AG04450 (cell line): ENCODE results near the gene TMEM63C. TPM values are rescaled to one million over a fixed set of nuclear protein-coding genes. Genes with fewer than 3 reads are reported as not detected.

Experiments used
- CTCF ChIA-PET: fragments of 300-600, 350-600 bp; formaldehyde crosslinking; extraction: SDS; loops from one replicate; lab custom pipeline; 2022; ENCODE audit warnings: antibody characterized with exemption, inconsistent platforms; lab: Charles Lee
- POLR2A ChIA-PET: fragments of 350-600 bp; formaldehyde crosslinking; extraction: SDS; loops from one replicate; lab custom pipeline; 2021; ENCODE audit warnings: antibody characterized with exemption, inconsistent platforms; lab: Yijun Ruan, JAX
- DNase-seq: peaks from one replicate; pipeline ENCODE4 v3.0.0-alpha.2; 2011; ENCODE audit warnings: low read depth, low spot score
- H3K27ac ChIP-seq: one replicate; pipeline ENCODE4 v1.5.1; 2012; ENCODE audit warnings: low read depth, low read length, control low read depth
- H3K27me3 ChIP-seq: one replicate; pipeline ENCODE4 v1.6.0; 2012; ENCODE audit warnings: low read length; ENCODE audit not compliant: control insufficient read depth, insufficient read depth
- H3K4me3 ChIP-seq: 2 replicates; pipeline ENCODE4 v1.5.1; 2011; ENCODE audit warnings: mild to moderate bottlenecking, low read depth, low read length, control low read depth
- H3K9me3 ChIP-seq: 2 replicates; pipeline ENCODE4 v1.5.1; 2012; ENCODE audit warnings: low read length; ENCODE audit not compliant: control insufficient read depth, insufficient read depth
- polyA plus RNA-seq: library from polyadenylated mRNA; depleted of rRNA; stranded (reverse); fragments of >200 nt; gene quantifications from 2 replicates; pipeline ENCODE4 v1.2.3, GENCODE V29; 2011; rRNA removed
- small RNA-seq: library from RNA; depleted of rRNA; stranded (forward); fragments of <200 nt; gene quantifications from one replicate; pipeline ENCODE3, GENCODE V24; 2012; ENCODE audit warnings: low read depth; ENCODE audit not compliant: insufficient read length
- TF ChIP-seq, protein P1 (sequence below): IDR thresholded peaks from 2 replicates; pipeline ENCODE4 v1.5.1; 2011; ENCODE audit warnings: low read depth, low read length, control low read depth, inconsistent platforms

TMEM63C gene
- polyA plus RNA-seq, 1 experiment = not detected

DNA sequence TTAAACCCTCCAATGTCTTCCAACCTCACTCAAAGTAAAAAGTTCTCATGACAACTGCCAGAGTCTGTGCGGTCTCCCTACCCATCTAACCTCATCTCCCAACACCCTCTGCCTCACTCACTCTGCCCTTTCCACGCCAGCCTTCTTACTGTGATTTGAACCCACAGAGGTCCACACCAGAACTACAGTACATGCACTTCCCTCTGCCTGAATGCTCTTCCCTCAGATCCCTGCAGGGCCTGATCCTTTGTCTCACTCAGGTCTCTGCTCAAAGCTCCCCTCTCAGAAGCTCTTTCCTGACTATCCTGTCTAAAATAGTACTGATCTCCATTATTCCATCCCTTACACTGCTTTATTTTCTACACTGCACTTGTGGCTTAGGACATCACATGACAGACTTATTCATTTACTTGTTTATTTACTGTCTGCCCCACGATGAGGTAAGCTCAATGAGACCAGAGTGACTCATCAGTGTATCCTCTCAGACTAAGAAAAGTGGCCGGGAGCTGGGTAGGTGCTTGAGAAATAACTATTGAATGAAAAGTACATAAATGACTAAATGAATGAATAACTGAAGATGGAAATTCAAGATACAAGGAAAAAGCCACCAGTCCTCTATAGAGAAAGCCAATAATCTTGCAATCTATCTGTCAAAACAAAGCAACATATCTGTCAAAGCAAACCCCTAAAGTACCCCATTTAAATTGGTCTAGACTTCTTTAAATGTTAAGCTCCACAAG lies 122.0 kb downstream of the TMEM63C start:
- Histone ChIP-seq H3K27ac (peak overlapping the region; percentile 52), H3K4me3 (no peak overlapping the region), H3K27me3 (no peaks in the 10 kb centered on the region), H3K9me3 (no peaks in the 10 kb centered on the region)
- POLR2A ChIA-PET = interaction anchor here (1.8 to 1.9 kb wide), 2 partner anchors 11 to 12 kb away, joined by 10 to 12 read pairs; no protein-coding TSS in a partner anchor
- peak; percentile 77 for DNase-seq
- TF ChIP-seq, protein P1, sequence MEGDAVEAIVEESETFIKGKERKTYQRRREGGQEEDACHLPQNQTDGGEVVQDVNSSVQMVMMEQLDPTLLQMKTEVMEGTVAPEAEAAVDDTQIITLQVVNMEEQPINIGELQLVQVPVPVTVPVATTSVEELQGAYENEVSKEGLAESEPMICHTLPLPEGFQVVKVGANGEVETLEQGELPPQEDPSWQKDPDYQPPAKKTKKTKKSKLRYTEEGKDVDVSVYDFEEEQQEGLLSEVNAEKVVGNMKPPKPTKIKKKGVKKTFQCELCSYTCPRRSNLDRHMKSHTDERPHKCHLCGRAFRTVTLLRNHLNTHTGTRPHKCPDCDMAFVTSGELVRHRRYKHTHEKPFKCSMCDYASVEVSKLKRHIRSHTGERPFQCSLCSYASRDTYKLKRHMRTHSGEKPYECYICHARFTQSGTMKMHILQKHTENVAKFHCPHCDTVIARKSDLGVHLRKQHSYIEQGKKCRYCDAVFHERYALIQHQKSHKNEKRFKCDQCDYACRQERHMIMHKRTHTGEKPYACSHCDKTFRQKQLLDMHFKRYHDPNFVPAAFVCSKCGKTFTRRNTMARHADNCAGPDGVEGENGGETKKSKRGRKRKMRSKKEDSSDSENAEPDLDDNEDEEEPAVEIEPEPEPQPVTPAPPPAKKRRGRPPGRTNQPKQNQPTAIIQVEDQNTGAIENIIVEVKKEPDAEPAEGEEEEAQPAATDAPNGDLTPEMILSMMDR = no peak
- CTCF ChIA-PET = interaction anchor here (0.5 to 8.3 kb wide), 8 partner anchors 10 to 429 kb away, joined by 3 to 305 read pairs (median 3); partner anchors contain the start of genes SAMD15 and TMED8

DNA sequence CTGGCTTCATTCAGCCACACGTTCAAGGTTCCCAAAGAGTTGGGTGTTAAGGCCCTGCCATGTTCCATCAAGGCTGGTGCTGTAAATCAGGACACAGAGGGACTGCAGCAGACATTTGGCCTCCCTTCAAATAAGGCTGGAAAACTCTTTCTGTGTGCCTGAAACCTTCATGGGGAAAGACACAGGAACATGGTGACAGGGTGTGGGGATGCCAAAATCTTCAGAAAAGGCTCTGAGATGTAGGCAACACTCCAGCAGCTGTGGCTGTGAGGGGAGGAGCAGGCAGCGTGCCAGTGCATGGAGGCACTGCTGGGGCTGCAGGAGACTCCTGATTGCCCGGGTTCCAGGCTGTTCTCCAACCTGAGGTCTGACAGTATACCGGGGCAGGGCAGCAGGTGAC lies 124.1 kb downstream of the TMEM63C start:
- no peaks in the 10 kb centered on the region for H3K27me3 ChIP-seq
- CTCF ChIA-PET = interaction anchor here (8.3 kb wide), 1 partner anchor 8 kb away, joined by 305 read pairs; no protein-coding TSS in a partner anchor

DNA sequence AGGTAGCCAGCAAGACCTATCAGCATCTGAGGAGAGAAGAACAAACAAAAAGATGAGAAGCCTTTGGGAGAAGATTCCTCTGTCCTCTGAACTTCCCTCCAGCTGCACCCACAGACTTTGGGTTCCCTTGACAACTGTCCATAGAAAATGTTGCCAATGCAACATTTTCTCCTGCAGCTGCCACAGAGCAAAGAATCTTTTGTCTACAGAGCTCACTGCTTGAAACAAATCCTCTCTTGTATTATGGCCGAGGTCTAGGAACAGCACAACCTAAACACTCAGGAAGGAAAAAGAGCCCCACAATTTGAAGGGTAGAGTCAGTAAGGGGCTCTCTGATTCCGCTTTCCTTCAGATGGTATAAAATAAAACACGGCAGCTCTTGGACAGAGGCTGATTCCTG lies 124.8 kb downstream of the TMEM63C start:
- TF ChIP-seq, protein P1 = no peak
- no peak for DNase-seq
- H3K4me3 ChIP-seq = no peak overlapping the region
- no peak overlapping the region for H3K27ac ChIP-seq
- CTCF ChIA-PET = interaction anchor here (0.6 to 8.3 kb wide), 3 partner anchors 7 to 244 kb away, joined by 3 to 305 read pairs (median 4); no protein-coding TSS in a partner anchor
- H3K27me3 ChIP-seq = no peaks in the 10 kb centered on the region
- POLR2A ChIA-PET = interaction anchor here (0.7 kb wide), 1 partner anchor 9 kb away, joined by 3 read pairs; no protein-coding TSS in a partner anchor
- H3K9me3 ChIP-seq = no peaks in the 10 kb centered on the region

More for the DNA sequence above, 124.1 kb downstream of the TMEM63C start:
- Histone ChIP-seq H3K4me3 (no peak overlapping the region), H3K9me3 (no peaks in the 10 kb centered on the region), H3K27ac (no peak overlapping the region)
- POLR2A ChIA-PET = no interaction called here
- no peak for DNase-seq
- TF ChIP-seq, protein P1 = no peak

DNA sequence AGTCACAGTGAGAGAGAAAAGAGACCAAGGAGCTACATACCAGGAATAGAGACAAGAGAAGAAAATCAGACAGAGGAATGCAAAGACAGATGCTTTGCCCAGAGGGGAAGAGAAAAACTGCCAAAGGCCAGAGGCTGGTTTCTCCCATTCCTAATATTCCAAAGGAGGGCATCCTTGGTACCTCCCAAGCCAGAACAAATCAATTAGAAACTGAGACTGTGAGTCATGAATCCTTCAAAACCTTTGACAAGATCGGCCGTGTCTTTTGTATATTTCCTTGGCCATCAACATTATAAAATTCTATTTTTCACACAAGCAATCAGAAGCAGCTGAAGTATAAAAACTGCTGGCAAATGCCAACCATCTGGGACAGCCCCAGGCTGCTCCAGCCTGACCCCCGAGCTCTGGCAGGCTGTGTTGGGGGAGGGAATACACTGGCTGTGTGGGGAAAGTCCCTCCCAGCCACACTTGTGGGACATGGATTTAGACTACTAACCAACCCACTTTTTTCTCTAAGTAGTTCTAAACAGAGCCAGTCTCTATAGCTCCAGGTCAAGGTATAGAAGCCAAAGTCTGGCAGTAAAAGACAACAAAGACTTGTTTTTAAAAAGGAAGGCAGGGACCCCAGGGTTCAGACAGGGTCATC lies 125.4 kb downstream of the TMEM63C start:
- DNase-seq = no peak
- H3K9me3 ChIP-seq = no peaks in the 10 kb centered on the region
- no peak overlapping the region for H3K27ac ChIP-seq
- ChIA-PET CTCF (interaction anchor here (0.5 to 8.3 kb wide), 4 partner anchors 7 to 244 kb away, joined by 3 to 305 read pairs (median 4); no protein-coding TSS in a partner anchor), POLR2A (interaction anchor here (0.7 kb wide), 1 partner anchor 9 kb away, joined by 3 read pairs; no protein-coding TSS in a partner anchor)
- TF ChIP-seq, protein P1 = no peak
- no peaks in the 10 kb centered on the region for H3K27me3 ChIP-seq
- H3K4me3 ChIP-seq = no peak overlapping the region

Small RNA genes lying within 50 kb of the gene (small RNA-seq; reads per million reads assigned to genes)
- gene MIR1260A (not detected), gene RF00421 (not detected)

Other genes starting within 250 kb of the TMEM63C start
- 17.1 and 21.8 TPM in 2 replicates for gene IRF2BPL, start 153.1 kb upstream of the TMEM63C start, polyA plus RNA-seq
- gene CIPC, start 83.5 kb upstream of the TMEM63C start, polyA plus RNA-seq = 8.9 and 9.9 TPM in 2 replicates
- not detected in 2 replicates for gene ZDHHC22, start 40.0 kb upstream of the TMEM63C start, polyA plus RNA-seq
- not detected in 2 replicates for gene NGB, start 89.4 kb downstream of the TMEM63C start, polyA plus RNA-seq
- gene POMT2, start 139.1 kb downstream of the TMEM63C start, polyA plus RNA-seq = 11.0 and 17.2 TPM in 2 replicates
- 12.4 and 16.8 TPM in 2 replicates for gene GSTZ1, start 139.2 kb downstream of the TMEM63C start, polyA plus RNA-seq
- gene TMED8, start 195.3 kb downstream of the TMEM63C start, polyA plus RNA-seq = 4.5 and 5.7 TPM in 2 replicates
- gene SAMD15, start 195.6 kb downstream of the TMEM63C start, polyA plus RNA-seq = 0.66 and 0.72 TPM in 2 replicates
- gene NOXRED1, start 241.7 kb downstream of the TMEM63C start, polyA plus RNA-seq = 0.10 and 0.16 TPM in 2 replicates